HL-60 (cell line): ENCODE results near the gene MND1.

Experiments
- DNase-seq, 2 experiments: peaks; one replicate each; pipeline ENCODE4 v3.0.0-alpha.2; 2010 to 2020; ENCODE audit warnings: low read depth in 1 of 2, low spot score in 1 of 2
- H3K27ac ChIP-seq: fragments of 250-450 bp; sonication (Bioruptor Pico); replicated peaks from 2 replicates; pipeline ENCODE4 v1.5.1; 2020; ENCODE audit warnings: mild to moderate bottlenecking, moderate library complexity
- H3K27me3 ChIP-seq: fragments of 250-450 bp; sonication (Bioruptor Pico); 2 replicates; pipeline ENCODE4 v1.5.1; 2021; ENCODE audit warnings: mild to moderate bottlenecking, moderate library complexity; ENCODE audit not compliant: insufficient read depth, poor library complexity, severe bottlenecking
- H3K4me3 ChIP-seq: replicated peaks from 2 replicates; pipeline ENCODE4 v1.5.1; 2011; ENCODE audit warnings: mild to moderate bottlenecking, control low read depth, low read length; ENCODE audit not compliant: insufficient read depth
- CTCF ChIP-seq: IDR thresholded peaks from one replicate; pipeline ENCODE4 v1.5.1; 2011; ENCODE audit warnings: low read length, control low read depth, inconsistent platforms; ENCODE audit not compliant: insufficient read depth
- GABPA ChIP-seq: IDR thresholded peaks from 2 replicates; pipeline ENCODE4 v1.6.1; 2012; ENCODE audit warnings: low read depth
- POLR2AphosphoS5 ChIP-seq: IDR thresholded peaks from 2 replicates; pipeline ENCODE4 v1.6.1; 2012; ENCODE audit warnings: low read depth
- REST ChIP-seq: IDR thresholded peaks from 2 replicates; pipeline ENCODE4 v1.6.1; 2012; ENCODE audit warnings: low read depth; ENCODE audit not compliant: insufficient replicate concordance
- SPI1 ChIP-seq: IDR thresholded peaks from 2 replicates; pipeline ENCODE4 v1.6.1; 2012; ENCODE audit warnings: low read depth, mild to moderate bottlenecking, borderline replicate concordance

Gene MND1

GRCh38 chr4:153369021-153369420 lies 24.5 kb downstream of the MND1 start:
- H3K27me3 ChIP-seq: no peaks in the 10 kb centered on the region
- DNase-seq: no peak
- H3K27ac ChIP-seq: no peak overlapping the region

GRCh38 chr4:153371701-153372234 lies 27.3 kb downstream of the MND1 start:
- no peak for DNase-seq
- Histone ChIP-seq H3K27me3 (no peaks in the 10 kb centered on the region), H3K27ac (no peak overlapping the region), H3K4me3 (no peak overlapping the region)
- TF ChIP-seq POLR2AphosphoS5: no peak
- no peak for TF ChIP-seq REST
- no peak for TF ChIP-seq GABPA
- no peak for TF ChIP-seq CTCF

More at GRCh38 chr4:153369021-153369420, 24.5 kb downstream of the MND1 start:
- TF ChIP-seq CTCF (no peak), POLR2AphosphoS5 (no peak), REST (no peak), SPI1 (no peak), GABPA (no peak)
- H3K4me3 ChIP-seq: no peak overlapping the region

- Histone ChIP-seq H3K27ac (no peak overlapping the region), H3K27me3 (no peaks in the 10 kb centered on the region), H3K4me3 (no peak overlapping the region)
- DNase-seq: no peak
- TF ChIP-seq SPI1: no peak
- TF ChIP-seq REST: no peak
- no peak for TF ChIP-seq POLR2AphosphoS5
- TF ChIP-seq GABPA: no peak
- no peak for TF ChIP-seq CTCF
Measured at GRCh38 chr4:153372967-153373562, 28.6 kb downstream of the MND1 start.
